Measurements from ENCODE around the gene PKNOX2.

Gene PKNOX2

DNA sequence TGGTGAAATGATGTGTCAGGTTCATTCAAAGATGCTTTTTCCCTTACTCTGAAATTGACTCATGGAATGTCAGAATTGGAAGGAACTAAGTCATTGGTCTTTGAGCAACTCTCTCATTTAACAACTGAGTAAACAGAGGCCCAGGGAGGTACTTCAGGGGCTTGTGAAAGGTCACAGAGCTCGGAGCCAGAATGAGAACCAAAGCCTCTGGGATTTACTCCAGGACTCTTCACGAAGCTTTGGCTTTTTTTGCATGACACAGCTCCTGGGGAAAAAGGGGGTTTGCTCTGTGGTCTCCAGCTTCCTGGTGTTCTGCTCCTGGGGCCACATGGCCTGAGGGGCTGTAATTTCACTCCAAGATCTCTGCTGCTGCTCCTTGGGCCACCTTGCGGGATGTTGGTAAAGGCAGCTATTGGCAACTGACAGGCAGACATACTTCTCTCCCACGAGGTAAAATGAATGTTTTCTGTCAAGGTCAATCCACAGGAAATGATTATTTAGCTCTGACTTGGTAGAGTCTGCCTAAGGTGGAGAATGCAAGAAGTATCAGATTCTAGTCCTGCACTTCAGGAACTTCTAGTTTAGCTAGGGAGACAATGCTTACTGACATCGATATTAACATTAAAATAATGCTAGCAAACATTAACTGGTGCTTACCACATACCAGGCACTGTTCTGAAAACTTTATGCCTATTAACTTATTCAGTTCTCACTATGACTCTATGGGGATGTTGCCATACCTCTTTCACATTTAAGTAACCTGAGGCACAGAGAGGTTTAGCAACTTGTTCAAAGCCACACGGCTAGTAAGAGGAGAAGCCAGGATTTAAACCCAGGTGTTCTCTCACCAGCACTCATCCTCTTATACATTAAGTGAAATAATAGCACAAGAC lies 16.1 kb downstream of the PKNOX2 start:
- H3K9me3 ChIP-seq (ENCODE audit: insufficient read depth, low read length, severe bottlenecking), result no peaks in the 10 kb centered on the region
- H3K4me3 ChIP-seq (ENCODE audit: low read depth in 1 of 2, low read length in 2 of 2), result no peak overlapping the region
- H3K36me3 ChIP-seq (ENCODE audit: insufficient read depth, low read length), result no peaks in the 10 kb centered on the region
- no peak overlapping the region for H2AFZ ChIP-seq (ENCODE audit: low read depth, low read length)
- ATAC-seq (ENCODE audit: insufficient read depth, low read depth) (no peak), DNase-seq (no peak)
- no peak overlapping the region for H3K4me2 ChIP-seq (ENCODE audit: insufficient read depth, low read length)
- no peak overlapping the region for H3K27ac ChIP-seq (ENCODE audit: low read length)
- H3K9ac ChIP-seq (ENCODE audit: low read depth, low read length), result no peak overlapping the region
- no peak for TF ChIP-seq EZH2 (IDR thresholded peaks at IDR 0.05; ENCODE audit: borderline replicate concordance, low read depth, low read length, severe bottlenecking)
- TF ChIP-seq, protein P1, sequence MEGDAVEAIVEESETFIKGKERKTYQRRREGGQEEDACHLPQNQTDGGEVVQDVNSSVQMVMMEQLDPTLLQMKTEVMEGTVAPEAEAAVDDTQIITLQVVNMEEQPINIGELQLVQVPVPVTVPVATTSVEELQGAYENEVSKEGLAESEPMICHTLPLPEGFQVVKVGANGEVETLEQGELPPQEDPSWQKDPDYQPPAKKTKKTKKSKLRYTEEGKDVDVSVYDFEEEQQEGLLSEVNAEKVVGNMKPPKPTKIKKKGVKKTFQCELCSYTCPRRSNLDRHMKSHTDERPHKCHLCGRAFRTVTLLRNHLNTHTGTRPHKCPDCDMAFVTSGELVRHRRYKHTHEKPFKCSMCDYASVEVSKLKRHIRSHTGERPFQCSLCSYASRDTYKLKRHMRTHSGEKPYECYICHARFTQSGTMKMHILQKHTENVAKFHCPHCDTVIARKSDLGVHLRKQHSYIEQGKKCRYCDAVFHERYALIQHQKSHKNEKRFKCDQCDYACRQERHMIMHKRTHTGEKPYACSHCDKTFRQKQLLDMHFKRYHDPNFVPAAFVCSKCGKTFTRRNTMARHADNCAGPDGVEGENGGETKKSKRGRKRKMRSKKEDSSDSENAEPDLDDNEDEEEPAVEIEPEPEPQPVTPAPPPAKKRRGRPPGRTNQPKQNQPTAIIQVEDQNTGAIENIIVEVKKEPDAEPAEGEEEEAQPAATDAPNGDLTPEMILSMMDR (IDR thresholded peaks at IDR 0.05; ENCODE audit: borderline replicate concordance, extremely low read depth, low read length, poor library complexity, severe bottlenecking), result no peak
- H3K4me1 ChIP-seq (ENCODE audit: insufficient read depth, low read length), result no peaks in the 10 kb centered on the region
- H4K20me1 ChIP-seq (ENCODE audit: insufficient read depth, low read length), result no peaks in the 10 kb centered on the region
- no peaks in the 10 kb centered on the region for H3K27me3 ChIP-seq (ENCODE audit: insufficient read depth, low read length, poor library complexity)
- no peaks in the 10 kb centered on the region for H3K79me2 ChIP-seq (ENCODE audit: insufficient read depth, low read length)

DNA sequence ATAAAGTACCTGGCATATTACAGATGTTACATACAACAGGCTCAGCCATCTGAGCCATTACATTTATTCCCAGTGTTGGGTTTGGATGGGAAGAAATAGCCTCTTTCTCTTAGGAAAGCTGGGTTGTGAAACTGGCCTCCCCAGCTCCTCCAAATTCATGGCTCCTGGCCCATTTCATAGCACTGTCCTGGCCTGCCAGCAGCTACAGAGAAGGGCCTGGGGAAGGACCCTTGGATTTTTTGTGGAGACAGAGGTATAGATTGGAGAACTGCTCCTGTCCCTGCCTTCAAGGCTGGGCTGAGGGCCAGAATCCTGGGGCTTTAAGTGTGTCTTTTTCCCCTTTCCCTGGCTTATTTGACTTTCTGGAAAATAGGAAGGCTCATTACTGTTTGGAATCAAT lies 18.0 kb downstream of the PKNOX2 start:
- no peaks in the 10 kb centered on the region for H3K4me1 ChIP-seq (ENCODE audit: insufficient read depth, low read length)
- H3K9me3 ChIP-seq (ENCODE audit: insufficient read depth, low read length, severe bottlenecking), result no peaks in the 10 kb centered on the region
- H3K27ac ChIP-seq (ENCODE audit: low read length), result no peak overlapping the region
- TF ChIP-seq, protein P1 (IDR thresholded peaks at IDR 0.05; ENCODE audit: borderline replicate concordance, extremely low read depth, low read length, poor library complexity, severe bottlenecking), result no peak
- no peak for TF ChIP-seq EZH2 (IDR thresholded peaks at IDR 0.05; ENCODE audit: borderline replicate concordance, low read depth, low read length, severe bottlenecking)
- H2AFZ ChIP-seq (ENCODE audit: low read depth, low read length), result no peak overlapping the region
- H3K4me3 ChIP-seq (ENCODE audit: low read depth in 1 of 2, low read length in 2 of 2), result no peak overlapping the region
- no peak overlapping the region for H3K9ac ChIP-seq (ENCODE audit: low read depth, low read length)
- H3K4me2 ChIP-seq (ENCODE audit: insufficient read depth, low read length), result no peak overlapping the region
- ATAC-seq (ENCODE audit: insufficient read depth, low read depth) (no peak), DNase-seq (no peak)
- H3K27me3 ChIP-seq (ENCODE audit: insufficient read depth, low read length, poor library complexity), result no peaks in the 10 kb centered on the region
- no peaks in the 10 kb centered on the region for H3K79me2 ChIP-seq (ENCODE audit: insufficient read depth, low read length)
- no peaks in the 10 kb centered on the region for H3K36me3 ChIP-seq (ENCODE audit: insufficient read depth, low read length)
- H4K20me1 ChIP-seq (ENCODE audit: insufficient read depth, low read length), result no peaks in the 10 kb centered on the region

DNA sequence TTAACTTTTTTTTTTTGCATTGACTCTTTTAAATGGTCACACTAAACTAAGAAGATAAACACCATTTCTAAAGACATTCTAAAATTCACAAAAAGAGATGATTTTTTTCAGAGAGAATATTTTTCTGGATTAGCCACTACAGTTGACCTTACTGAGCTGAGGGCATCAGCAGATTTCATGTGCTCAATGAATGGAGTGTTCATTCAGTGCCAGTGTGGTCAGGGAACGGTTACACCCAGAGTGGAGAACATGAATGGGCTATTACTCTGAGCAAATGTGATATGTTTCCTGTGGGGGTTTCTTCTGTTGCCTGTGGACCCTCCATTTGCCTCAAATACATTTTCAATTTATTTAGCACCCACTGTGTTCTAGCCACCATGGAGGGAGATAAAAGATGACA lies 19.1 kb downstream of the PKNOX2 start:
- H2AFZ ChIP-seq (ENCODE audit: low read depth, low read length), result no peak overlapping the region
- H3K9ac ChIP-seq (ENCODE audit: low read depth, low read length), result no peak overlapping the region
- ATAC-seq (ENCODE audit: insufficient read depth, low read depth) (no peak), DNase-seq (no peak)
- no peak for TF ChIP-seq EZH2 (IDR thresholded peaks at IDR 0.05; ENCODE audit: borderline replicate concordance, low read depth, low read length, severe bottlenecking)
- TF ChIP-seq, protein P1 (IDR thresholded peaks at IDR 0.05; ENCODE audit: borderline replicate concordance, extremely low read depth, low read length, poor library complexity, severe bottlenecking), result no peak
- H3K4me2 ChIP-seq (ENCODE audit: insufficient read depth, low read length), result no peak overlapping the region
- H3K4me1 ChIP-seq (ENCODE audit: insufficient read depth, low read length), result no peaks in the 10 kb centered on the region
- no peak overlapping the region for H3K4me3 ChIP-seq (ENCODE audit: low read depth in 1 of 2, low read length in 2 of 2)
- no peaks in the 10 kb centered on the region for H4K20me1 ChIP-seq (ENCODE audit: insufficient read depth, low read length)
- no peaks in the 10 kb centered on the region for H3K9me3 ChIP-seq (ENCODE audit: insufficient read depth, low read length, severe bottlenecking)
- no peak overlapping the region for H3K27ac ChIP-seq (ENCODE audit: low read length)
- H3K36me3 ChIP-seq (ENCODE audit: insufficient read depth, low read length), result no peaks in the 10 kb centered on the region
- no peaks in the 10 kb centered on the region for H3K79me2 ChIP-seq (ENCODE audit: insufficient read depth, low read length)
- H3K27me3 ChIP-seq (ENCODE audit: insufficient read depth, low read length, poor library complexity), result no peaks in the 10 kb centered on the region
